ENCODE results near the gene MRPL23.

DNA sequence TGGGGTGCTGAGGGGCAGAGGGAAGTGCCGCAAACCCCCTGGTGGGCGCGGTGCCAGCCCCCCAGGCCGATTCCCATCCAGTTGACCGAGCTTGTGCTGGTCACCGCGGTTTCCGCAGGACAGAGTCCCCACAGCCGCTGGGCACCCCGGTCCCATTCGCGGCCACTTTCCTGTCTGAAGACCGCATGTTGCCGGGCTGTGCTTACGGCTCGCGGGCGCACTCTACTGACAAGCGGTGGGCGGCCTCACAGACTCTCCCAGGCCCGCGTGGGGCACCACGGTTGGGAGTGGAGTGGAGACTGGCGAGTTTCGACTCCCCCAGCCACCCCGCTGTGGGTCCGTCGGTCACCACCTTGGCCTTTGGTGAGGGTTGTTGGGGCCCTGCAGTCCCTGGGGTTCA is 51.2 kb downstream of the MRPL23 start:
- TF ChIP-seq TAF1 (IDR thresholded peaks at IDR 0.05; ENCODE audit: low read depth, low read length) (no peak), POLR2A (IDR thresholded peaks at IDR 0.05; ENCODE audit: low read depth, low read length) (no peak)

Measured in GM12891 (cell line).